K562 (cell line): ENCODE results near the gene POLE2. TPM values are rescaled to one million over a fixed set of nuclear protein-coding genes. Genes with fewer than 3 reads are reported as not detected.

ENCODE experiments used
- GATAD2B ChIP-seq: fragments of 450-650 bp; IDR thresholded peaks from 2 replicates; pipeline ENCODE4 v1.6.1; 2017; ENCODE audit warnings: mild to moderate bottlenecking, borderline replicate concordance
- MNT ChIP-seq, 2 experiments: fragments of 450-650 bp; conservative IDR thresholded peaks; 2 replicates each; pipeline ENCODE4 v1.6.1; 2017; ENCODE audit warnings: mild to moderate bottlenecking in 2 of 2, moderate library complexity in 2 of 2
- MYC ChIP-seq, 2 experiments: fragments of 250-450 bp in 1 of 2; sonication (Bioruptor Pico) in 1 of 2; IDR thresholded peaks; 2 replicates each; pipeline versions ENCODE4 v1.5.1 to v1.6.1; 2012 to 2021; ENCODE audit warnings: low read depth in 2 of 2, borderline replicate concordance in 1 of 2, improper control_type of control experiment in 1 of 2, low read length in 1 of 2, mild to moderate bottlenecking in 1 of 2, moderate library complexity in 1 of 2
- RBFOX2 ChIP-seq: fragments of 200-400 bp; formaldehyde crosslinking; IDR thresholded peaks from 2 replicates; pipeline ENCODE4 v1.6.1; 2017; ENCODE audit warnings: low read depth, mild to moderate bottlenecking, low read length, moderate library complexity
- SREBF2 ChIP-seq: sonication (generic); formaldehyde crosslinking; IDR thresholded peaks from 2 replicates; pipeline ENCODE4 v1.4.0; 2020; ENCODE audit warnings: mild to moderate bottlenecking, missing genetic modification reagents
- TRIM24 ChIP-seq, 2 experiments: fragments of 450-650 bp; IDR thresholded peaks; 2 replicates each; pipeline ENCODE4 v1.6.1; 2016
- VEZF1 ChIP-seq: fragments of 200-800 bp; sonication (Bioruptor generic); IDR thresholded peaks from 2 replicates; pipeline ENCODE4 v1.6.1; 2017; ENCODE audit warnings: missing genetic modification characterization, missing compliant biosample characterization
- XRCC5 ChIP-seq: fragments of 200-400 bp; formaldehyde crosslinking; IDR thresholded peaks from 2 replicates; pipeline ENCODE4 v1.6.1; 2017; ENCODE audit warnings: low read depth, mild to moderate bottlenecking, low read length
- polyA plus RNA-seq, 8 experiments: library from polyadenylated mRNA; depleted of rRNA in 4 of 8; stranded (reverse) in 5 of 8; unstranded in 3 of 8; fragments of >200 nt; fragmentation: Nextera tagmentation in 2 of 8; fragmentation: Illumina TruSeq in 1 of 8; extraction: Ambion mirVana in 2 of 8; extraction: Trizol in 1 of 8; gene quantifications; 2 replicates each; pipeline versions ENCODE4 v1.2.1 to v1.2.3, GENCODE V29; 2011 to 2014; ENCODE audit warnings: inconsistent platforms in 1 of 8, missing spikeins in 1 of 8
- total RNA-seq, 7 experiments: library from RNA; depleted of rRNA in 6 of 7; stranded (reverse); fragments of >200 nt in 6 of 7; fragmentation: Illumina TruSeq in 2 of 7; extraction: Trizol in 2 of 7; gene quantifications; 2 replicates each; pipeline versions ENCODE4 v1.2.1 to v1.2.3, GENCODE V29; 2011 to 2021; ENCODE audit warnings: low replicate concordance in 1 of 7
- TF ChIP-seq, protein P1 (sequence below): sonication (generic); formaldehyde crosslinking; IDR thresholded peaks from 2 replicates; pipeline ENCODE4 v1.8.0; 2023; ENCODE audit warnings: mild to moderate bottlenecking, missing genetic modification reagents

The POLE2 gene
- total and polyA plus RNA-seq, 9 of the 15 experiments (the other 6 are each of a cell fraction or from before 2014, with no cell fraction given) = 30.7 to 78.4 (median 55.4) TPM

GRCh38 chr14:49620182-49621113 lies 67.6 kb downstream of the POLE2 start, which contains the start of the genes MGAT2 and RPL36AL (continued):
- TF ChIP-seq MYC (IDR thresholded peaks at IDR 0.05; ENCODE audit: low read depth, low read length) (peak; percentile 45; the same call in 1 of the 2 replicates), MYC (CRISPR knock-in tag; IDR thresholded peaks at IDR 0.05; ENCODE audit: borderline replicate concordance, low read depth) (no peak; the same call in 1 of the 2 replicates), SREBF2 (CRISPR knock-in tag) (no peak), GATAD2B (no peak), XRCC5 (no peak; the same call in 1 of the 2 replicates), TRIM24 (IDR thresholded peaks at IDR 0.05) (no peak), MNT (conservative IDR thresholded peaks at IDR 0.05) (peak; percentile 67 to 74), RBFOX2 (peak; percentile 97), VEZF1 (CRISPR knock-in tag) (peak; percentile 58)
- TF ChIP-seq, protein P1, sequence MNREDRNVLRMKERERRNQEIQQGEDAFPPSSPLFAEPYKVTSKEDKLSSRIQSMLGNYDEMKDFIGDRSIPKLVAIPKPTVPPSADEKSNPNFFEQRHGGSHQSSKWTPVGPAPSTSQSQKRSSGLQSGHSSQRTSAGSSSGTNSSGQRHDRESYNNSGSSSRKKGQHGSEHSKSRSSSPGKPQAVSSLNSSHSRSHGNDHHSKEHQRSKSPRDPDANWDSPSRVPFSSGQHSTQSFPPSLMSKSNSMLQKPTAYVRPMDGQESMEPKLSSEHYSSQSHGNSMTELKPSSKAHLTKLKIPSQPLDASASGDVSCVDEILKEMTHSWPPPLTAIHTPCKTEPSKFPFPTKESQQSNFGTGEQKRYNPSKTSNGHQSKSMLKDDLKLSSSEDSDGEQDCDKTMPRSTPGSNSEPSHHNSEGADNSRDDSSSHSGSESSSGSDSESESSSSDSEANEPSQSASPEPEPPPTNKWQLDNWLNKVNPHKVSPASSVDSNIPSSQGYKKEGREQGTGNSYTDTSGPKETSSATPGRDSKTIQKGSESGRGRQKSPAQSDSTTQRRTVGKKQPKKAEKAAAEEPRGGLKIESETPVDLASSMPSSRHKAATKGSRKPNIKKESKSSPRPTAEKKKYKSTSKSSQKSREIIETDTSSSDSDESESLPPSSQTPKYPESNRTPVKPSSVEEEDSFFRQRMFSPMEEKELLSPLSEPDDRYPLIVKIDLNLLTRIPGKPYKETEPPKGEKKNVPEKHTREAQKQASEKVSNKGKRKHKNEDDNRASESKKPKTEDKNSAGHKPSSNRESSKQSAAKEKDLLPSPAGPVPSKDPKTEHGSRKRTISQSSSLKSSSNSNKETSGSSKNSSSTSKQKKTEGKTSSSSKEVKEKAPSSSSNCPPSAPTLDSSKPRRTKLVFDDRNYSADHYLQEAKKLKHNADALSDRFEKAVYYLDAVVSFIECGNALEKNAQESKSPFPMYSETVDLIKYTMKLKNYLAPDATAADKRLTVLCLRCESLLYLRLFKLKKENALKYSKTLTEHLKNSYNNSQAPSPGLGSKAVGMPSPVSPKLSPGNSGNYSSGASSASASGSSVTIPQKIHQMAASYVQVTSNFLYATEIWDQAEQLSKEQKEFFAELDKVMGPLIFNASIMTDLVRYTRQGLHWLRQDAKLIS = peak; percentile 88
